Activated CD8-positive, alpha-beta memory T cell treated with anti-CD3 and anti-CD28 coated beads, Interleukin-2, amount 50 U/mL, for 24 hours (primary cell): Measurements from ENCODE around the gene RANBP1.

Source experiments
- DNase-seq: peaks from one replicate; pipeline ENCODE4 v3.0.0-alpha.2; 2020; ENCODE audit errors: extremely low read depth

RANBP1 gene

DNA sequence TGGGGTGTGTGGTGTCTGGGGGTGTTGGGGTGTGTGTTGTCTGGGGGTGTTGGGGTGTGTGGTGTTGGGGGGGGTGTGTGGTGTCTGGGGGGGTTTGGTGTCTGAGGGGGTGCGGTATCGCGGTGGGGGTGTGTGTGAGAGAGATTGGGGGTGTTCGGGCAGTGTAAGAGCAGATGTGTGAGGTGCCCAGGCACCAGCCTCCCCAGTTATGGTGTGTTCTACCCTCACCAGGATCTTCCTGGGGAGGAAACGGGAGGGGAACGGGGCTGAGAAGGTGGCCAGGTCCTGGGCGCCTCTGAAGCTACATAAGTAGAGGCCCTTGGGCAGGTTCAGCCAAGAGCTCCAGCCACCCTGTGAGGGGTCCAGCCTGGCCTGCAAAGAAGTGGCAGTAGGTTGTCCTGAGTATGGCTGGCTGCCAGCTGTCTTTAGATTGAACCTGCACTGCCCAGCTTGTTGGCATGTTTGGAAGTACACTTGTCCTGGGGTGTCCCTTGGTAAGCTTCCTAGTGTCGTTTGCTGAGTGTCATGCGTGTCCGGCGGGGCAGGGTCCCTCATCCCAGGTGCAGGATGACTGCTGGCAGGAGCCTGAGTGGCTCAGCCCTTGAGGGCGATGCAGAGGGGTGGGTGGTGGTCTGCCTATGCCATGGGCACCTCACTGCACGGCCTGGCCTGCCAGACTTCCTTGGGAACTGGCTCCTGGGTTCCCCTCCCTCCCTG lies 7.6 kb downstream of the RANBP1 start:
- no peak for DNase-seq

DNA sequence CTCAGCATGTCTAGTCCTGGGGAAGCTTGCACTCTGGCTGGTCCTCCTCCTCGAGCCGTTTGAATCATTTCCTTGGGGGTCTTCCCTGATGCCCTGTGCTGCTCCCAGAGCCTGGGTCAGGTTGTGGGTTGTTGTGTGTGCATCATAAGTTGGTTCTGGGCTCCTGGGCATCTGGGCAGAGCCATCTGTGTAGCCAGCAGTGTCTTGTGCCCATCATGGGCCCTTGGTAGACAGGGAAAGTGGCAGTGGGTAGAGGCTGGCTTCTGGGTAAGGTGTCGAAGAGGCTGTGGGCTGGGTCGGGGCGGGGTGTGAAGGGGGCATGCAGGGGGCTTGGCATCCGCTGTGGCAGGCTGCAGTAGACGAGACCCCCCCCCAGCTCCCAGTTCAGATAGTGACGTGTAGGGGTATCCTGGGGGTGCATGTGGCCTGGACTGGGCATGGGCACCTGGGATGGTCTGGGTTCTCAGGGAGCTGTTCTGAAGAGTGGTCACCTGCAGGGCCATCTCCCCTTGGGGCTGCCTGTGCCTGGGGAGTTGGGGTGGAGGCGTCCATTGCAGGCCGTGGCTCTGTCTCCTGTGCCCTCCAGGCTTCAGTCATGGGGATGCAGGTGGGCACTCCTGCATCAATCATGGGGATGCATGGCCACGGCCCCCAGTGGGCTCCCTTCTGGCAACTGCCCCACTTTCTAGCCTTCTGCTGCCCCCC lies 8.3 kb downstream of the RANBP1 start:
- no peak for DNase-seq

DNA sequence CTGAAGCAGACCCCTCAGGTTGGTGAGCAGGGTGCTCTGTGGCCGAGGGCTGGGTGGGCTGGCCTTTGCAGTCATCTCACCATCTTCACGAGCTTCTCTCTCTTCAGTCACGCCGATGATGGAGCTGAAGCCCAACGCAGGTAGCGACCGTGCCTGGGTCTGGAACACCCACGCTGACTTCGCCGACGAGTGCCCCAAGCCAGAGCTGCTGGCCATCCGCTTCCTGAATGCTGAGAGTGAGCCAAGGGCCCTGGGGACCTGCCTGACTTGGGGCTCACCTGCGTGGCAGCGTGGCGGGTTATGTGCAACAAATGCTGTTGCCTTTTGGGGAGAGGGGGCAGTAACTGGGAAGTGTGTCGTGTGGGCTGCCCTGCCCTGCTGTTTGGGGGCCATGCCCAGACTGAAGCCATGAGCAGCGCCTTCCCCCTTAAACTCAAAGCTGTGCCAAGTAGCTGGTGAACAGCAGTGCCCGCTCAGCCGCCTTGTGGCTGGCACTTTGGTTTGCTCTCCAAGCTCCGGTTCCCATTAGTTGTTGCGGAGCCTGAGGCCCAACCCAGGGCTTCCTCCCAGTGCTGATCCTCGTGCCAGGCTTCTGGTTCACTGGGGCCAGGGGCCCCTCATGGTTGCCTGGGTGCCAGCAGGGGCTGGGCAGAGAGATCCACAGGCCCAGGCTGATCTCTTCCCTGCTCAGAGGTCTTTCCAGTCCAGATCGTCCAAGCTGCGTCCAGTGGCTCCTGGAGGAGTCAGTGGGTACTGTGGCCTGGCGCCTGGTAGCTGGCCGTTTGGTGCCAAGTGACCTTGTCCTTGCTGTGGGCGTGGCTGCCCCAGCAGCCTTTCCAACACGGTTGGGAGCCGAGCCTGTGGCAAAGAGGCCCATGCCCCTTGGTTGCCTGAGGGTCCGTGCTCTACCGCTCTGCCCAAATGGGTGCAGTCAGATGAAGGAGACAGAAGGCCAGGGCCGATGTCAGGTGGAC lies 9.6 kb downstream of the RANBP1 start:
- DNase-seq, result no peak

DNA sequence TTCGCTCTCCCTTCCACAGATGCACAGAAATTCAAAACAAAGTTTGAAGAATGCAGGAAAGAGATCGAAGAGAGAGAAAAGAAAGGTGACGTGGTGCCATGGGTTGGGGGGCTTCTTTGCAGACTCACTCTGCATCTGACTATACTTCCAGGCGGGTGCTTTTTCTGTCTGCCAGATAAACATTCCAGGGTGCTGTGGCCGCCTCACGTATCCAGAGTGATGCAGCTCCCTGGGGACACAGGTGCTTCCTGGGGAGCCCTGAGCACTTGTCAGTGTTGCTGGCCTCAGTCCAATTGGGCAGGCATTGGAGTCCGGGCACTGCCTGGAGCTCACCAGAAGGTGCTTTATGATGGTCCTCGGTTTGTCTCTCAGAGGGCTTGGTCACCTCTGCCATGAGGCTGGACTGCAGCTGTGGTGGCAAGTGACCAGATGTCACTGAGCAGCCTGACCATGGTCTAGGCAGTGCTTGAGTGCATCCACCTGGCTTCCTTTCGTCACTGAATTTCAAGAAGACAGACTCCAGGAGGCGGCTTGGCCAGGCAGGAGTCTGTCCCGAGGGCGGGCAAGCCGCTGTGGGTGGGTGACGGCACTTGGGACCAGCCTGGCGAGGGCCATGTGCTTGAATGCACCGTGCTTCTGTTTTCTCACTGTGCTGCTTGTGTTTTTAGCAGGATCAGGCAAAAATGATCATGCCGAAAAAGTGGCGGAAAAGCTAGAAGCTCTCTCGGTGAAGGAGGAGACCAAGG lies 10.6 kb downstream of the RANBP1 start:
- DNase-seq, result no peak

DNA sequence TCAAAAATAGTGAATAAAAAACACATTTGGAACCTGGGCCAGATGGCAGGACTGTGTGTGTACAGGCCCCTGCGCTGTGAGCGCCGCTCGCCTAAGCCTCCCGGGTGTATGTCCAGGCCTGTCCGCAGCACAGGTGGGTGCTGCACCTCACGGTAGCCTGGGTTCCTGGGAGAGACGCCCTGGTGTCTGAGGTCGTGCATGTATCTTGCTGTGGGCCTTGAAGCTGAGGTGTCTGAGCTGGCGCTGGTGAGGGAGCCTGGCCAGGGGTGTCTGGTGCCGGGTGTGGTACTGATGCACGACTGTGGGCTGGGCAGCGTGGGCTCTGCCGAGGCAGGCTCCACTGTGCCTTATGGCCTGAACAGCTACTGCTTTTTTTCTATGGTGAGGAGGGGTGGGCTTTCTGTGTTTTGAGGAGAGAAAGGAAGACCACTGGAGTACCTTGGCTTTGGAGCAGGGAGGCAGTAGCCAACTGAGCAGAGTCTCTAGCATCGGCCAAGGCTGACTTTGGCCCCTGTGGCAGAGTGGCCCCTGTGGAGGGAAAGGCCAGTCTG lies 11.5 kb downstream of the RANBP1 start:
- DNase-seq, result no peak

DNA sequence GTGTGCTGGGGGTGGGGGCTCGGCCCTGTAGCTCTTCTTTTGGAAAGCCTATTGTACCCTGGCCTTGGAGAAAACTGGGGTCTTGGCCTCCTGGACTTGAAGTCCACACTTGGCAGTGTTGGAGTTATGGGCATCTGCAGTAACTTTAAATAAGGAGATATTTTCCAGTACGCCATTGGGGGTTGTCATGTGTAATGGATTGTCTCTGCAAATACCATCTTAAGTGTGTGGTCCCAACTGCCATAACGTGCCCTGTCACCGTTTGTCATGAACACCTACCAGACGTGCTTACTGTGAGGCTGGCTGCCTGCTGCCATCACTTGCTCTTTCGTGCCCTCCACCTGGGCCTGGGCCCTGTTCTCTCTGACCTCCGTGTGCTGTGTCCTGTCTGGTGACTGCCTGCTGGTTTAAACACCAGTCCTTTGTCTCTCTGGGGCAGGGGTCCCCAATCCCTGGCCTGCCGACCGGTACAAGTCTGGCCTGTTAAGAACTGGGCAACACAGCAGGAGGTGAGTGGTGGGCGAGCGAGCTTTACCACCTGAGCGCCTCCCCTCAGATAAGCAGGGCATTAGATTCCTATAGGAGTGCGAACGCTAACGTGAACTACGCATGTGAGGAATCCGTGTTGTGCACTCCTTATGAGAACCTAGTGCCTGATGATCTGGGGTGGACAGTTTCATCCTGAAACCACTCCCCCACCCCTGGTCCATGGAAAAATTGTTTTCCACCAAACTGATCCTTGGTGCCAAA lies 12.1 kb downstream of the RANBP1 start:
- no peak for DNase-seq

DNA sequence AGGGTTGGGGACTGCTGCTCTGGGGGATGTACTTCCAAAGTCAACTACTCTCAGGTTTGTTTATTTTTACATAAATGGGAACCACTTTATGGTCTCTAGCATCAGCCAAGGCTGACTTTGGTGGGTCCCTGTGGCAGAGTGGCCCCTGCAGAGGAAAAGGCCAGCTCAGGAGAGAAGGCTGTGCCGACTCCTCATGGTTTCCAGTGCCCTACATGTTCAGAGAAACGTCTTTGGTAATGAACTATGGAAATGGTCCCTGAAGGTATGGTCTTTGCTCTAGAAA lies 12.7 kb downstream of the RANBP1 start:
- no peak for DNase-seq

DNA sequence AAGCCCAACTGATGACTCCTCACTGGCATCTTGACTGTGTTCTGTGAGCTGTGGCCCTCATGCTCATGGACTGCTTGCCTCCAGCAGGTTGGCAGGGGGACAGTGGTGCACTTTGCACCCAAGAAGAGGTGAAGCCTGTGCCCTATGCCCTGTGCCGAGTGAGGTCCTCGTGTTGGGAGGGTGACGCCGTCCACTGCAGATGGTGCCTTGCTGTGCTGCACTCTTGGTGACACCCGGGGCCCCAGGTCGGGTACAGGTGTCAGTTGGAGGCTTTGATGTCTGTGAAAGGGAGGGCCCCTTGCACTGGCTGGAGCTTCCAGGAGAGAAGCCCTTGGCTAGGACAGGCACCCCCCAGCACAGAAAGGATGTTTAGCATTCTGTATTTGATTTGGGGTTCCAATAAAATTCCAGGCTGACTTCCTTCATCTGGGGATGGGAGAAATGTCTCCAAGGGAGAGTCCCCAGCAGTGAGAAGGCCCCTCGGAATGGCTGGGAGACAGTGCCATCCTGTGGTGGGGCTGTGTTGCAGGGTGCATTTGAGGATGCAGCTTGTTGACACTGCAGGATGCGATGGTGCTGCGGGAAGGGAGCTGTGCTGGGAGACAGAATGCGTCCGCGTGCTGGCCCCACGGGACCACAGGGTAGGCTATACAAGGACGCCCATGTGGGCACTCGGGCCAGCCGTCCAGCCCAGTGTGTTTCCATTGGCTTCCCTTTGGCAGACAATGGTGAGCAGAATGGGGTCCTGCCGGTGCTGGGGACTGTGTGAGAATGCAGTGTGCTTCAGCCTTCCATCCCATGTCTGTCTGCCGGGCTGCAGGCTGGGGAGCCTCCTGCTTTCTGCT lies 13.2 kb downstream of the RANBP1 start:
- DNase-seq, result no peak

DNA sequence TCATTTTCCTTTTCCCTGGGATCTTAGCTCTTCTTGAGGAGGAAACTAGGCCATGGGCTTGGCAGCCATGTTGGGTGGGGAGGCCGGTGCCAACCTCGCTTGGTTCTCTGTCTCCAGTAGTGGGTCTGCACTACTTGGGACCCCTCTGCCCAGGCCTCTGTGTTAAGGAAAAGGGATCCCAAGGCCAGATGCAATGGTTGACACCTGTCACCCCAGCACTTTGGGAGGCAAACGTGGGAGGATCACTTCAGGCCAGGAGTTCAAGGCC lies 13.8 kb downstream of the RANBP1 start:
- DNase-seq, result no peak

DNA sequence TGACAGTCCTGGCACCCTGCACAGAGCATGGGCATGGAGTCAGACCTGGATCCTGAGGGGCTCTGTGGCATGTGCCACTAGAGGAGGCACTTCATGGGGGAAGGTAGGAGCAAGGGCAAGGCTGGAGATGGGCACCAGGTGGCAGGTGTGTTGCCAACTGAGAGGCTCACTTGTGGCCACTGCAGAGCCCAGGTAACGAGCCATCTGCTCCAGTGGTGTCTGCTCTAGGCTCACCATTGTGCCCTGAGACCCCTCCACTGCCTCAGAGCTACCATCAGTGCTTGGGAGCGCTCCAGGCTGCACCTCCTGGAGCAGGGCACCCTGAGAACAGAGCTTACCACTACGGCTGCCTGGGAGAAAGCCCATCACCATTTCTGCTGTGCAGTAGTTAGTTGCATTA lies 14.4 kb downstream of the RANBP1 start:
- DNase-seq, result no peak

DNA sequence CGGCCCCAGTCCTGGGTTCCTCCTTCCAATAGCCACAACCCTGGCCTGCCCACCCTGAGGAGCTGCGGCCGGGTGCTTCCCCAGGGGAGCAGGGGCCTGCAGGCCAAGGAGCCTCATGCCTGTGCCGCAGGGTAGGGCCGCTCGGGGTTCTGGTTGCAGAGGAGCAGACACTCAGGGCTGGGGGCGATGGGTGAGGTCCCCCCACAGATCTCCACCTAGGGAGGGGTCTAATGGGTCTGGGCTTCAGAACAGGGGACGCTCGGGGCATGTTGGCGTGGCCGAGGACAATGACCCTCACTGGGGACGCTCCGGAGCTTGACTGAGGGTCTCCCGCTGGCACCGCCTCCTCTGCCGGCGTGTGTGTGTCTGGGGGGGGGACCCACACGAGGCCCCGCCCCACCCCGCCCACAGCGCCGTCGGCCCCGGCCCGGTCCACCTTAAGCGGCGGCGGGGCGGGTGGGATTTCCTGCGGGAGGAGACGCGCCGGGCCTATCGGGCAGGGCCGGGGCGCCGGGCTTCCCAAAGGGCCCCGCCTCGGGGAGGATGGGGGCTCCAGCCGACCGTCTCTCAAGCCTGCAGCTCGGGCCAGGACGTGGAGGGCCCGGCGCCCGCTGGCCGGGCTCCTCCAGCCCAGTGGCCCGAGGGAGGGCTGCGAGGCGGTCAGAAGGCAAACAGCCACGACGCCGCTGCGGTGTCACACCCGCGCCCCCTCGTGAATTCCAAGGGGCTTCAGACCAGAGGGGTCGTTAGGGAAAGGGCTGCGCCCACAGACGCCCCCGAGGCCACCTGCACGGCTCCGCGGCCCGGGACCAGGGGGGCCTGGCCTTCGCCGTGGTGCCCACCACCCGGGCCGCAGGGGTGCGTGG lies 15.1 kb downstream of the RANBP1 start:
- DNase-seq, result peak; percentile 51

DNA sequence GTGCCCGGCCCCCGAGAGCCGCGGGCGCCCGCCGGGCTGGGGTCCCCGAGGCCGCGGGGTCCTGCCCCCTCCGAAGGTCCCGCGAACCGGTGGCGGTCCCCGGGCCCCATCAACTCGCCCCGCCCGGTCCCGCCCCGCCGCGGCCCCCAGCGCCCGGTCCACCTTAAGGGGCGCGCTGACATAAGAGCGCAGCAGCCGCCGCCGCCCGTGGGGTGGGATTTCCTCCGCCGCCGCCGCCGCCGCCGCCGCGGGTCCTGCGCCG lies 15.6 kb downstream of the RANBP1 start, which contains the start of gene ZDHHC8:
Gene ZDHHC8 (plus strand): TSS at position 208 of the 262 bp plus-strand sequence. CDS start 144 bp downstream, outside the sequence.
- no peak for DNase-seq

DNA sequence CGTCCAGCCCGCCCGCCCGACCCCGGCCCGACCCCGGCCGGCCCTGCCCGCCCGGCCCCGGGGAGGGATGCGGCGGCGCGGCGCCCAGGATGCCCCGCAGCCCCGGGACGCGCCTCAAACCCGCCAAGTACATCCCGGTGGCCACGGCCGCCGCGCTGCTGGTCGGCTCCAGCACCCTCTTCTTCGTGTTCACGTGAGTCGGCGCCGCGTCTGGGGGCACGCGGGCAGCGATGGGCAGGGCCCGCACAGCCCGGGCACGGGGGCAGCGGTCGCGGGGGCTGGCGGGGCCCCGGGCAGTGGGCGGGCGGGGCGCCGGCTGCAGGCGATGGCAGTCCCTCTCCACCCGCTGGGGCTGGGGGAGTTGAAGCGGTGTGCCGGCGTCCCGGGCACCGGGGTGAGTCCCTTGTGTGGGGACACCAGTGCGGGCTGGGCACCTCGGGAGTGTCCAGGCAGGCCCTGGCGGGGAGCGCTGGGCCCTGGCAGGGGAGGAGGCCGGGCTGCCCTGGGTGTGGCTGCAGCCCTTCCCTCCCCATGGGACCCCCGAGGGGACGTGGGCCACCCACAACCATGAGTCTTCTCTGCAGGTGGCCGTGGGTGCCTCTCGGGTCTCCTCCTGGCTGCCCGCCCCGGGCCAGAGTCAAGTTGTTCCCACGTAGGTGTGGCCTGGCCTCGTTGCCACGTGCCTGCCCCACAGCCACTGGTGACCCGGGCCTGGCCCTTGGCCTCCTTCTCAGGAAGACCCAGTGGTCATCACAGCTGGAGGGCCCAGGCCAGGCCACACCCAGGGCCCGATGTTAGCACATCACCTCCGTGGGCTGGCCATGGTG lies 16.2 kb downstream of the RANBP1 start:
- no peak for DNase-seq

DNA sequence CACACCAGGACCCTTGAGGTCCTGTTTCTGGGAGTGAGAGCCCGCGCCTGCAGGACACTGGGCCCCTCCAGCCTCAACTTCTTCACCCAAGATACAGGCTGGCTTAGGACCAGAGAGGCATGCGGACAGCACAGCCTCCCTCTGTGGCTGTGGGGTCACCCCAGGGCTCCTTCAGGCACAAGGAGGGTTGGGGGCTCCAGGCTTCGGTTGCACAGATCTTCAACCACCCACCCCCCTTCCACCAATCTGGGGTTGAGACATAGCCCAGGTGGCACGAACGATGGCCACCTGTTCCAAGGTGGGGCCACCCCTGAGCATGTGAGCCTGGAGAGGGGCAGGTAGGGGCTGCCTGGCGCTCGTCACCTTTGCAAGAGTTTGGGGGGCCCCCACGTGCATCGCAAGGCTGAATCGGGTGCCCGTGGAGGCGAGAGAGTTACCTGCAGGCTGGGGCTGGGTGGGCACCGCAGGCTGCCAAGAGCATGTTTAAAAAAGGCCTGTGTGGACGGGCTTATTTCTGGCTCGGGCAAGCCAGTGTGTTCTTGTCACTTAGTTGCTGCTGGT lies 16.9 kb downstream of the RANBP1 start:
- DNase-seq, result no peak

DNA sequence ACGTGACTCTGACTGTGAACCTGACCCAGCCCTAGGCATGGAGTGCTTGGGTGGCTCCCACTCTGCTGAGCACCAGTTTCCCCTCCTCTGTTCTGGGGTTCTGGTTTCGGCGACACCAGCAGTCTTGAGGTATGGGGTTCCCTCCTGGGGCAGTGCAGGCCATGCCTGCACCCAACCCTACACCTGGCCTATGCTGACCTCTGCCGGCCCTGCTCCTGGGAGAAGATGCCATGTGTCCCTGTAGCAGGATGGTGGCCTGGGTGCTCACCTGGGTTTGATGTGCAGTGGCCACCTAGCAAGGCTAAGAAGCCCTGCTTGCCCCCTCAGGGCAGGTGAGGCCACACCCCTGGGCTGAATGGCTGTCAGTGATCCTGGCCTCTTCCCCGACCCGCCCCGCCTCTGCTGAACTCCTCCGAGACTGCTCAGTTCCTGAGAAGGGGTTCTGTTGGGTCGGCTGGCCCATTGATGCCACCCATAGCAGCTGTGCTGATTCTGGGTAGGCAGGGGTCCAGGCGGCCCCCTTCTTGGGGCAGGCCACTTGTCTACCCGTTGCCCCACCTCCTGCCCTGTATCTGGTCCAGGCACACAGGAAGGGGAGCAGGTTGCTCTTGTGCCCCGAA lies 18.1 kb downstream of the RANBP1 start:
- no peak for DNase-seq

DNA sequence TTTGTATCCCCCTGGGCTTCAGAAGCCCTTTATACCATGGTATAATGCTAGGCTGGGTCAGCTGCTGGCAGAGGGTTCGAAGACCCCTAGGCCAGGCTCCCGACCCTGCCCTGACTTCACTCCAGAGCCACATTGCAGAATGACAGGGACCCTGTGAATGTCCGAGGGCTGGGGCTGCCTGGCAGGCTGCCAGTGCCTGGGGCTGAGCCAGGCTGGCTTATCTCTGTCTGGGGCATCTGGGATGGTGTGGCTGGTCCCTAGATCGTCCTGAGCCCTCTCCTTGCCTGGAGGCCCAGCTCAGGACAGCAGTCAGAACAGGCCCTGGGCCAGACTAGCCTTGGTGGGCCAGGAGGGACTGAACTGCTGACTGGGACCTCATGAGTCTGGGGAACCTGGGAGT lies 19.4 kb downstream of the RANBP1 start:
- DNase-seq, result no peak

DNA sequence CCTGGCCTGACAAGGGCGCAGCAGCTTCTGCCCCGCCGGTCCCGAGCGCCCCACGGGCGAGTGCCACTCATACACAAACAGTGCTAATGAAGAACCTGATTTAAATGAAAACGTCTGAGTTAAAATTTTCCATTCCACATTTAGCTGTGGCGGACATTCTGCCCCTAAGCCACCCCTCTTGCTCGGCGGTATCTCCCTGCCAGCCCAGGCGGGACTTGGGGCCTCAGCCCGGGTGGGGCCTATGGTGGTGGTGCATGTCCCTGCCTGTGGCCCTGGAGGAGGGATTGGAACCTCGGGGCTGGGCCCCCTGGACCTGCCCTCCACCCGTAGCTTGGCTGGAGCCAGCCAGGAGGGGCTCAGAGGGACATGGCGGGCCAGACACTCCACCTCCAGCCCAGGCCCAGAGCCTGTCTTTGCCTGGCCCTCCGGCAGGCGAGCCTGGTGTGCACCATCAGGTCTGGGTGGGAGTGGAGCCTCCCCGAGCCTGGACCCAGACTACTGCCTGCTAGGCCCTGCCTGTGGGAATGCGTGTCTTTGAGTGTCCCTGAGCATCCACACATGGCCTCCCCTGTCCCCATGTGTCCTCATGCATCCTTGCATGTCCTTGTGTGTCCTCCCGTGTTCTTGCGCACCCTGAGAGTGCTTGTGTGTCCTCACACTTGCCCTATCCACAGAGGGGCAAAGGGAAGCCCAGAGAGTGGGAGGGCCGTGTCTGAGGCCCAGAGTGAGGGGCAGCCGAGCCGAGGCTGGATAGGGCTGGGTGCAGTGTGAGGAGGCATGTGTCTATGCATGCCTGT lies 20.1 kb downstream of the RANBP1 start:
- no peak for DNase-seq
